RPMI8226 (cell line): Measurements from ENCODE around the gene RNASET2.
"Not testable (repeated sequence)": the region's sequence is repeated elsewhere in the genome, so short reads cannot be mapped to it uniquely, and the experiment has no call there.

Experiments used
- DNase-seq: peaks from one replicate; pipeline ENCODE4 v3.0.0-alpha.2; 2015

The RNASET2 gene

GRCh38 chr6:166925141-166925996, 31.0 kb downstream of the RNASET2 start:
- DNase-seq = no peak

- DNase-seq = no peak
These were observed 31.8 kb downstream of the RNASET2 start for GRCh38 chr6:166924531-166924930.

GRCh38 chr6:166922937-166923336, 33.4 kb downstream of the RNASET2 start:
- no peak for DNase-seq

- no peak for DNase-seq
These were observed 34.8 kb downstream of the RNASET2 start for GRCh38 chr6:166921570-166921969.

GRCh38 chr6:166916824-166917223, 39.5 kb downstream of the RNASET2 start:
- DNase-seq = no peak

GRCh38 chr6:166915484-166915883, 40.9 kb downstream of the RNASET2 start:
- not testable (repeated sequence) for DNase-seq

- not testable (repeated sequence) for DNase-seq
These were observed 41.4 kb downstream of the RNASET2 start for GRCh38 chr6:166914952-166915351.

GRCh38 chr6:166911248-166911677, 45.1 kb downstream of the RNASET2 start:
- no peak for DNase-seq

GRCh38 chr6:166910601-166911000, 45.7 kb downstream of the RNASET2 start:
- DNase-seq = no peak

- DNase-seq = no peak
These were observed 47.5 kb downstream of the RNASET2 start for GRCh38 chr6:166908811-166909210.

- no peak for DNase-seq
These were observed 48.2 kb downstream of the RNASET2 start for GRCh38 chr6:166907871-166908806.

GRCh38 chr6:166907373-166907841, 48.9 kb downstream of the RNASET2 start:
- DNase-seq = no peak

GRCh38 chr6:166906376-166907044, 49.8 kb downstream of the RNASET2 start:
- no peak for DNase-seq

- no peak for DNase-seq
These were observed 50.7 kb downstream of the RNASET2 start for GRCh38 chr6:166905505-166906134.

GRCh38 chr6:166905013-166905412, 51.3 kb downstream of the RNASET2 start:
- no peak for DNase-seq

- no peak for DNase-seq
These were observed 52.1 kb downstream of the RNASET2 start for GRCh38 chr6:166904101-166904746.

- no peak for DNase-seq
These were observed 52.9 kb downstream of the RNASET2 start for GRCh38 chr6:166903500-166903899.

- DNase-seq = no peak
These were observed 53.3 kb downstream of the RNASET2 start for GRCh38 chr6:166903027-166903426.

- DNase-seq = no peak
These were observed 54.1 kb downstream of the RNASET2 start for GRCh38 chr6:166902211-166902755.

- no peak for DNase-seq
These were observed 54.7 kb downstream of the RNASET2 start for GRCh38 chr6:166901626-166902025.

GRCh38 chr6:166900956-166901607, 55.3 kb downstream of the RNASET2 start:
- no peak for DNase-seq
